Stimulated activated CD4-positive, alpha-beta T cell treated with anti-CD3 and anti-CD28 coated beads, Interleukin-2, amount 100 ng/mL, for 4 hours (primary cell): ENCODE data around the gene FAM53C.
"Not testable (repeated sequence)": the region's sequence is repeated elsewhere in the genome, so short reads cannot be mapped to it uniquely, and the experiment has no call there.

Experiments used
- DNase-seq: peaks from one replicate; pipeline ENCODE4 v3.0.0-alpha.2; 2020; ENCODE audit warnings: low read depth

FAM53C gene

DNA sequence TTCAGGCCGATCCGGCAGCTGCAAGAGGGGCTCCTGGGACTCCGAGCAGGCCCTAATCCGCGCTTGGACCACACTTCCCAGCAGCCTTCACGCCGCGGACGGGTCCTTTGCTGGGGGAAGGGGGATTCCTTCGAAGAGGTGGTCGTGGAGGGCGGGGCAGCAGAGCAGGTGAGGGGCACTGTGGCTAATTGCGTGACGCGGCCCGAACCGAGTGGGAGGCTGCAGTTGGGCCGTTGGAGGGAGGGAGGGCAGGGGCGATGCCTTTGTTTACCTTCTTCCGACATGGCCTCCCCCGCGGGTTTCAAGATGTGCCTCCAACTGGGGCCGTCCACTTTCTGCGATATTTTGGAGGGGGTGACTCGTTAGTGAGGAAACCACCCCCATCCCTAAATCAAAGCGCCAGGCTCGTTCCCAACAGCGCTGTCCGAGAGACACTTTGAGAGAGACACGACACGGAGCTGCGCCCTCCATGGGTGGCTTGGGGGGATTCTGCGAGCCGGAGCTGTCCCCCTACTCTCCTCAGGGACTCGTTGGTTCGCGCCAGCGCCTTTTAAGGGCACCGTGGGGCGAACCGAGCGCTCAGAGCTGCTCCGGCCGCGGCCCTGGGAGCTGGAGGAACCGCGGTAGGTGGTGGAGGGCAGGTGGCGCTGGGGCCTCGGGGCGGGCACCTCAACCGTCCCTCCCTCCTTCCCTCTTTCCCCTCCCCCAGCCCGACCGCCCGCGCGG, at the start of gene FAM53C:
FAM53C (plus strand) TSS at position 582 of the 726 bp plus-strand sequence. CDS start 3,070 bp downstream, outside the sequence.
- peak; percentile 84 for DNase-seq

DNA sequence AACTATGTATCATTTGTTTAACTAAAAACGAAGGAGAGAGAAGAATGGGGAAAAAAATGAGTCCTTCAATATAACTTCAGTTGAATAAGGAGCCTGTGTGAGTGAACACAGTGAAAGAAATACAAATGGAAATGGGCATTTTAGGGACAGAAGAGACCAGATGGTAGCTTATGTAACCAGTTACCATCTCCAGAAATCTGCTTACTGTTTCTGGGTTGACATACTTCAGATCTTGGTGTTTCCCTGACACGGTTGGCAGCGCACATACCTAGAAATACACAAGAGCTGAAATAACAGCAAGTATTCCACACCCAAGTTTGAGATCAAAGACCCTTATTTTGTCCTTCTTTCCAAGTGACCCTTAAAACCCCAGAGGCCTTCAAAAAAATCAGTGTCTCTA, 48.8 kb upstream of the FAM53C start:
- no peak for DNase-seq

DNA sequence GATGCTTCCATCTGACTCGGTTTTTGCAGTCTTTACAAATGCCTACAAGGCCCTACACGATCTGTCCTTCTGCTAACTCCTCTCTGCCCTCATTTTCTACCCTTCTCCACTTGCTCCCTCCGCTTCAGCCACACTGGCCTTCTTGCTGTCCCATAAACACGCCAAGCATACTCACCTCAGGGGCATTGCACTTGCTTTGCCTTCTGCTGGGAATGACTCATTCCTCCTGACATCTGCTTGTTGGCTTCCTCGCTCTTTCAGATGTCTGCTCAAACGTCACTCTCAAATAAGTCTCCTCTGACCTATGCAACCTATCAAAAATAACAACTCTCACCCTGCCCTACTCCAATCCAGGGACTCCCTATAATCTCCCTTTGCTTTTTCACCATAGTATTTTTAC, 34.7 kb upstream of the FAM53C start:
- no peak for DNase-seq

DNA sequence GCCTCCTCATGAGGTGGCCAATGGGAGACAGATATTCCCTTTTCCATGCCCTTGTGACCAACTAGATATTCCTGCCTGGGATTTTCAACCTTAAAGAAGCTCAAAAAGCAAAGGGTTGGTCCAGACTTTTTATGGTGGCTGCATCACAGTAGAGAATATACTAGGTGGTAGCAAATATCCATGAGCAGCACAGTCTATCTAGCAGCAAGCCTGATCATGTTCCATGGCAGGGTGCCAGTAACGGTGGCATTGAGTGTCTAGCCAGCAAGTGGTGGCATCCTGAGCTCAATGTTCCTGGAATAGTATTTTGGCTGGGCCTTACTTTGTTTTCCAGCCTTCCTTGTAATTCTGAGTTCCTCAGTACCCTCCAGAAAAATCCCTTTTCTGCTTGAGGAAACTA, 32.3 kb upstream of the FAM53C start:
- no peak for DNase-seq

- no peak for DNase-seq
Observed at GRCh38 chr5:138315751-138316278, 22.3 kb upstream of the FAM53C start.

GRCh38 chr5:138316355-138316754, 21.7 kb upstream of the FAM53C start:
- DNase-seq, result no peak

GRCh38 chr5:138318211-138318610, 19.9 kb upstream of the FAM53C start:
- DNase-seq, result not testable (repeated sequence)

DNA sequence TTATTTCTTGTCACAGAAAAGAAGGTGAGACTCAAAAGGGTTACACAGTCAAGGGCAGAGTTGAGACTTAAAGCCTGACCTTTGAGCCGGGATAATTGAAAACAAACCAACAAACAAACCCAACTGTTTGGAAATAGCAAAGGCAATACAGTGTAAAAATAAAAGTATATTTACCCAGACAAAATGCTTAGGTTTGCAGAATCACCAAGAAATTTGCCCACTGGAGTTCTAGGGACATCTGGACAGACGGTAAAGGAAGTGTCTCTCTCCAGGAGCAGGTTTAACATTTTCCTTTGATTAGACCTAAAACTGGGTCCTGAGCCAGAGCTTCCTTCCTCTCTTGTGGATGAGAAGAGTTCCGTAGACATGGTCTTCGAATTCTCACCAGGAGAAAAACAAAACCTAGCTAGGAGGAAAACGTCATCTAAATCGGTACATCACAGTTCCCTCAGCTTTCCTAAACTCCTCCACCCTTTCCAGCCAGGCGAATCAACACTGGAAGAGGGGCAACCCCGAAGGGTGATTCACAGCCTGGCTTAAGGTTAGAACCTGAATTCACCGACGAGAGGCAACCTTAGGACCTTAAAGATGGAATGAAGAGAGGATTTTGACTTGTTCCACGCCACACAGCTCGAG, 7.1 kb upstream of the FAM53C start:
- DNase-seq, result no peak

DNA sequence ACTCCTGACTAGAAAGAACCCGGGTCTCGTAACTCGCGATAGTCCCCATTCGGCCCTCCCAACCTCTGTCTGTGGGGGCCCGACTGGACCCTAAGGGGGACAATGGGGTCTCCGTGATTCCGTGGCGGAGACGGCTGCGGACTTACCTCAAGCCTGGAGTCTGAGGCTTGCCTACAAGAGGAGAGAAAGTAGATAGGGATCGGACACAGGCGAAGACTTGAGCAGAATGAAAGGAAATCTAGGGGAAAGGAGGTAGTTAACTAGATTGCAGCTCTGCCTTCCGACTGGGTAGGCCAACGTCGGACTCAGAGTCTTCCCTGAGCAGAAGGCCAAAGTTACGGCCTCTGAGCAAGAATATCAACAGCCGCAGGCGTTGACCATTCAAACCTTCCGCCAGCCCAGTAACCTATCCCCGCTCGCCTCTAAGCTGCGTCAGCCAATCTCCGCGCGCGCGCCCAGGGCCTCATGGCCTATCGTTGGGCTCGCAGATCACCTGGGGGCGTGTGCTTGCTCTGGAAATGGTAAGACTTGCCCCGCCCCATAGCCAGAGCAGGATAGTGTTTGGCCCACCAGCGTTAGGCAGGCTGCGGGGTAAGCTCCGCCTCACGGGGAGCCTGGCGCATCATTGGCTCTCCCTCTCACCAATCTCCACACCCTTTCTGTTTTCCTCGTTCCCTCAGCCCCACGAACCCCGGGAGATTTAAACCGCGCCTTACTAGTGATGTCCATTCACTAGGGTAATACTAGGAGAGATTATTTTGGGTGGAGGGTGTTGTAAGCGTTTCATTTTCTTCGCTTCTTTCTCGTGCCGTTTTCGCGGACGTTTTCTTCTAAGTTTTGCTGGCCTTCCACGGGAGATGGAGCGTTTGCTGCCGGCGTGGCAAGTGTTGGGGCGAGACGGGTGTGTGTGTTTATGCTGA, 6.4 kb upstream of the FAM53C start, which contains the start of gene CDC25C:
CDC25C (minus strand) TSS at position 356 of the 920 bp plus-strand sequence. CDS start 624 bp downstream, outside the sequence.
- DNase-seq, result peak; percentile 94

GRCh38 chr5:138334867-138335447, 3.1 kb upstream of the FAM53C start:
- DNase-seq, result no peak

DNA sequence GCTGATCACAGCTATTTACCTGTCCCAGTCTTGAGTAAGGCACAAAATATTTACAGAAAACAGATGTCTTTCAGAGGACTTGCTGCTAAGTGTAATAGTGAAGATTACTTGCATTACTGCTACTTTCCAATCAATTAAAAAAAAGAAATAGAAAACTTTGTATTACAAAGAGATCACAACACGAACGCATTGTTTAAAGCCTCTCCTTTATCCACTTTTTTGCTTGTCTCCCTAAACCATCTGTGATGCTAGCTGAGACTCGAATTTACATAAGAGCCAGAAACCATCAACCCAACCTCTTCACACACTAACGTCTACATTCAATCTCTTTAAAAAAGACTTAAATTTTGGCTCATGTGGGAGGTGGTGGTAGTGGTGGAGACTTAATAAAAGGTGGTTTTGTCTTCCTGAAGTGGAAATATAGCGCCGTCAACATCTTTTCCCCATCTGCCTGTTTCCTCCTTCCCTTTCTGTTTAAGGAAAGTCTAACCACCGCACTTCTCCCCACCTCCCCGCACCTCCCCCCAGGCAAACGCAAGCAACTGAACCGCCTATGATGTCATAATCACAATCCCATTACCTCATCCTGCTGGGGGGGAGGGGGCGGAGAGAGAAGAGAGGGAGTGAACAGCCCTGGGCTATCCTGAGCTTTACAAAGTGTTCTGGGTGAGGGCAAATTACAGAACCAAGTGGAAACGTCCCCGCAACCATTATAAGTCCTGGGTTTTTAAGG, 948 bp upstream of the FAM53C start:
- DNase-seq, result no peak

GRCh38 chr5:138338411-138339090, 485 bp downstream of the FAM53C start:
- DNase-seq, result no peak

DNA sequence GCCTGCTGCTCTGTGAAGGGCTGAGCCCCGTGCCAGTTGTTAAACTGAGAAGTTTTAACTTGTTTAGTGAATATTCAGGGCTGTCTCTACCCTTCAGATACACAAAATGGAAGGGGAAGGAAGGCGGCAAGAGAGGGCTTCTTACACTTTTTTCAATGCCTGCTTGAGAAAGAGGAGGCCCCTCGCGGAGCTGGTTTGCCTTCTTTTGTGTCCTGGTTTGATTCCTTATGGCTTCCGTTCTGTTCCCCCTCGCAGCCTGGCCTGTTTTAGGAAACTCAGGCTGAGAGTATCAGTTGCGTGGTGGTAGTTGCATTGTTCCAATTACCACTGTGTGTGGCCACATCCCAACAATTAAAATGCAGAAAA, 1.0 kb downstream of the FAM53C start:
- no peak for DNase-seq

DNA sequence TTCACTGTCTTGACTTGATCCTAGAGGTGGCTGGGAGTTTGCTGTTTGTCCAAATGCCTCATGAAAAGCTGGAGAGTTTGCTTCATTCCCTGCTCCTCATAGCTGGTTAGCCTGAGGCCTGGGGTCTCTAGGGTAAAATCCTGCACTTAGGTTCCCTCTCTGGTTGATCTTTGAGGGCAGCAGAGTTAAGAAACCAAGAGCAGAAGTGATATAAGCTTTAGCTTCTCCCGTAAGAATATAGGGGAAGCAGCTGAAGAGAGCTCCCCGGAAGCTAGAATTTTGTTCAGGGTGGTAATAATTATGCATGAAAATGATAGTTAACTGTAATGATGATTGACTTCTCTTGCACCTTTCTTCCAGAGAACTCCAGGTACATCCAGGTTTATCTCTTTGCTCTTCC, 1.4 kb downstream of the FAM53C start:
- no peak for DNase-seq

DNA sequence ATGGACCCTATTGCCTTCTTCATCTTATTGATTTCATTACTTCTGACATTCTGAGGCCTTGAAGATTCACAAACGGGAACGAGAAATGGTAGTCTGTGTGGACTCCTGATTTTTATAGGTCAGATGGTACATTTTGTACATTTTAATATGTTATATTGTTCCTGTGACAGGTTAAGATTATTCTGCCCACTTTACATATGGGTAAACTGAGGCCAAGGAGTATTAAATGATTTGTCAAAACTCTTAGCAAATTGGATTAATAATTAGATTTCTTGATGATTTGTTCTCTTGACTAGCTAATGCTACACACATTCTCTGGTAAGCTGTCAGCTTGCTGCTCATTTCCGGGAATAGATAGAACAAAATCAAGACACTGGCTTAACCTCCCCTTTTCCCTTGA, 1.9 kb downstream of the FAM53C start:
- no peak for DNase-seq

DNA sequence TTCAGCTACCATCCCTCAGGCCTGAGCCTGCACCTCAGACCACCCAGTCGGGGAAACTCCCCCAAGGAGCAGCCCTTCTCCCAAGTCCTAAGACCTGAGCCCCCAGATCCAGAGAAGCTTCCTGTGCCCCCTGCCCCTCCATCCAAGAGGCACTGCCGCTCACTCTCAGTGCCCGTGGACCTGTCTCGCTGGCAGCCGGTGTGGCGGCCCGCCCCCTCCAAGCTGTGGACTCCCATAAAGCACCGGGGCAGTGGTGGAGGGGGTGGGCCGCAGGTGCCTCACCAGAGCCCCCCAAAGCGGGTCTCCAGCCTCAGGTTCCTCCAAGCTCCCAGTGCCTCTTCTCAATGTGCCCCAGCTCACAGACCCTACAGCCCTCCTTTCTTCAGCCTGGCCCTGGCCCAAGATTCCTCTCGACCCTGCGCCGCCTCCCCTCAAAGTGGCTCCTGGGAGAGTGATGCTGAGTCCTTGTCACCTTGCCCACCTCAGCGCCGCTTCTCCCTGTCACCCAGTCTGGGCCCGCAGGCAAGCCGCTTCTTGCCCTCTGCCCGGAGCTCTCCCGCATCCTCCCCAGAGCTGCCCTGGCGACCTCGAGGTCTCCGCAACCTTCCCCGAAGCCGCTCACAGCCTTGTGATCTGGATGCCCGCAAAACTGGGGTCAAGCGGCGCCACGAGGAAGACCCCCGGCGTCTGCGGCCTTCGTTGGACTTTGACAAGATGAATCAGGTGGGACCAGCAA, 7.0 kb downstream of the FAM53C start:
- DNase-seq, result no peak

- DNase-seq, result no peak
Observed at GRCh38 chr5:138346889-138347288, 8.8 kb downstream of the FAM53C start.

DNA sequence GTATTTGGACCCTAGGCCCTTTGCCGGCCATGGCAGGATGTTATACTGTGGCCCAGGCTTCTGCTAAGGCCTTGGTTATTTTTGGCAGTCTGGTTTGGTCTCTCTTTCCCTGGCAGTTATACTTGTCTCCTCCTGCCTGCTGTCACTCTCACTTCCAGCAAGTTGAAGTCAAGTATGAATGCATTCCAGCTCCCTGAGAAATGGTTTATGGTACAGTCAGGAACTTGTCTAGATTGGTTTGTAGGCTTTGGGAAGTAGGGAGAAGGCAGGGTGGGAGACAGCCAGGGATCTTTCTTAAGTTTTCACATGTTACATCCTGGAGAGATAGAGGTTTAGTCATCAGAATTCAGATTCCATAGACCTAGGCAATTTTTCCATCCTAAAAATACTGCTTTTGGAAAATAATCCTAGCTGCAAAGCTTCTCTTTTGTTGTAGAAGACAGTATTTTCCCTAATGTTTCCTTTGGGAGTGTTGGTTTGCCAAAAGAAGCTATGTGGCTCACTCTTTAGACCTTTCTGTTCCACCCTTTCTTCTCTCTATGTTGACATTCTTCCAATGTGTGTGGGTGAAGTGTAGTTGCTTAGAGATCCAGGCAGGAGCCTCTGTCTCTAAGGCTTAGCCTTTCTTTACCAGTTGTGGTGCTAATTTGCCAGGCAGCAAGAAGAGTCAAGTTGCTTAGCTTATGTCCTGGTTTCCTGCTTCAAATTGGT, 11.9 kb downstream of the FAM53C start:
- no peak for DNase-seq

DNA sequence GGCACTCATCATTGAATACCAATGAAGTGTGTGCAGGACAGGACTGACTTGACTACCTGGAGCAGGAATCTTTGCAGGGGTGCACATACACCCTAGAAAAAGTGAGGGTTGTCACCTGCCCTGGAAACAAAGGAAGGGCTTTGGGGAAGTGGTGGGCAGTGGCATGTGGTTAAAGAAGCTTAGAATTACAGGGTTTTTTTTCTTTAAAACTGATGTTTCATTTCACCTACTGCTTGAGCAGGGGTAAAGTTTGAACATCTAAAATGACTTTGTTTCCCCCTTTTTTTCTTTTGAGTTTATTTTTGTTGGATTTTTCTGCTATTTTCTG, 12.5 kb downstream of the FAM53C start:
- DNase-seq, result no peak

DNA sequence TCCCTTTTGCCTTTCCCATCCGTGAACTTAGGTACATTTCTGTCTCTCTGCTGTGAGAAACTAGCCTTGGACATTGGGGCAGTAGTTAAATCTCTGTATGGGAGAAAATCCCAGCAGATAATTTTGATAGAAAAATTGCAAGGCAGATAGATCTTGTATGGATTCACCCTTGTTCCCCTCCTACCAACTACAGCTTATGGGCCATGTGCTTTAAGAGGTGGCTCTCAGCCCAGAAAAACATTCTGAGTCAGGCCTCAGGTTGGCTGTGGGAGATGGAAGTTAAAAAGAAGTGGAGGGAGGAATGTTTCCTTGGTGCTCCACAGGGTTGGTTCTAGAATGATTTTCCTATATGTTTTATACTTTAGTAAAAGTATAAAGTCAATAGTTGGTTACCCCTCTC, 13.0 kb downstream of the FAM53C start:
- no peak for DNase-seq
